HK-2 (cell line): ENCODE results near the gene PCDHB1.

Experiments used
- DNase-seq: peaks from one replicate; pipeline ENCODE4 v3.0.0-alpha.2; 2018; ENCODE audit not compliant: unreplicated experiment

Gene PCDHB1

GRCh38 chr5:141050622-141051520 is at the start of gene PCDHB1:
Gene PCDHB1 (plus strand): TSS chr5:141051374. CDS start chr5:141051471, 97 bp downstream.
- DNase-seq: no peak

GRCh38 chr5:141001446-141001843 is 49.7 kb upstream of the PCDHB1 start:
- DNase-seq: no peak

GRCh38 chr5:141001844-141002604 is 49.1 kb upstream of the PCDHB1 start:
- DNase-seq: no peak

- no peak for DNase-seq
These were observed 48.6 kb upstream of the PCDHB1 start for GRCh38 chr5:141002605-141002965.

- no peak for DNase-seq
These were observed 48.1 kb upstream of the PCDHB1 start for GRCh38 chr5:141003031-141003430.

- DNase-seq: peak; percentile 1
These were observed 47.2 kb upstream of the PCDHB1 start for GRCh38 chr5:141003791-141004611.

- DNase-seq: no peak
These were observed 43.4 kb upstream of the PCDHB1 start for GRCh38 chr5:141007791-141008190.

- DNase-seq: no peak
These were observed 41.0 kb upstream of the PCDHB1 start for GRCh38 chr5:141010047-141010793.

GRCh38 chr5:141017943-141018342 is 33.2 kb upstream of the PCDHB1 start:
- no peak for DNase-seq

GRCh38 chr5:141022384-141022783 is 28.8 kb upstream of the PCDHB1 start:
- no peak for DNase-seq

- DNase-seq: no peak
These were observed 20.2 kb upstream of the PCDHB1 start for GRCh38 chr5:141031006-141031405.

GRCh38 chr5:141032626-141033025 is 18.5 kb upstream of the PCDHB1 start:
- no peak for DNase-seq

GRCh38 chr5:141039061-141039460 is 12.1 kb upstream of the PCDHB1 start:
- DNase-seq: no peak

- no peak for DNase-seq
These were observed 11.7 kb upstream of the PCDHB1 start for GRCh38 chr5:141039517-141039916.

- DNase-seq: no peak
These were observed 10.9 kb upstream of the PCDHB1 start for GRCh38 chr5:141040093-141040770.

- peak; percentile 85 for DNase-seq
These were observed 10.3 kb upstream of the PCDHB1 start for GRCh38 chr5:141040771-141041426.

GRCh38 chr5:141041427-141041785 is 9.8 kb upstream of the PCDHB1 start:
- DNase-seq: no peak

GRCh38 chr5:141042555-141042954 is 8.6 kb upstream of the PCDHB1 start:
- DNase-seq: no peak

- DNase-seq: no peak
These were observed 320 bp downstream of the PCDHB1 start for GRCh38 chr5:141051521-141051866.

- DNase-seq: no peak
These were observed 26.7 kb downstream of the PCDHB1 start for GRCh38 chr5:141077826-141078225.
